ENCODE results near the gene CAPN3.

Gene CAPN3

DNA sequence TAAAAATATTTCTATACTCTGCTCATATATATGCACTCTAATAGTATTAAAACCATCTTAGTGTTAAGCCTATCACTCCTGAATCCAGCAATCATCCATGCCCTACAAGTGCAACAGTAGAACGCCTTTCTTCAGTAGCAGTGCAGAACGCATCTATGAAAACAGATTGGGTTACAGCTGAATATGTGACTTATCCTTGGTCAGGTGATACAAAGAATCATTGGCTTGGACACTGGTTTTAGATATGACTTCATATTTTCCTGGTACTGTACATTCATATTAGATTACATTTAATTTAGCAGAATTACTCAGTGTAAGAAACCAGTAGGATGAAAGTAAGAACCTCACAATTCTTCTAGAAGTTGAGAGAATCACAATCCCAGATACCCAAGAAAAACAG lies 88.3 kb downstream of the CAPN3 start:
- no peak for FAIRE-seq
- TF ChIP-seq, protein P1, sequence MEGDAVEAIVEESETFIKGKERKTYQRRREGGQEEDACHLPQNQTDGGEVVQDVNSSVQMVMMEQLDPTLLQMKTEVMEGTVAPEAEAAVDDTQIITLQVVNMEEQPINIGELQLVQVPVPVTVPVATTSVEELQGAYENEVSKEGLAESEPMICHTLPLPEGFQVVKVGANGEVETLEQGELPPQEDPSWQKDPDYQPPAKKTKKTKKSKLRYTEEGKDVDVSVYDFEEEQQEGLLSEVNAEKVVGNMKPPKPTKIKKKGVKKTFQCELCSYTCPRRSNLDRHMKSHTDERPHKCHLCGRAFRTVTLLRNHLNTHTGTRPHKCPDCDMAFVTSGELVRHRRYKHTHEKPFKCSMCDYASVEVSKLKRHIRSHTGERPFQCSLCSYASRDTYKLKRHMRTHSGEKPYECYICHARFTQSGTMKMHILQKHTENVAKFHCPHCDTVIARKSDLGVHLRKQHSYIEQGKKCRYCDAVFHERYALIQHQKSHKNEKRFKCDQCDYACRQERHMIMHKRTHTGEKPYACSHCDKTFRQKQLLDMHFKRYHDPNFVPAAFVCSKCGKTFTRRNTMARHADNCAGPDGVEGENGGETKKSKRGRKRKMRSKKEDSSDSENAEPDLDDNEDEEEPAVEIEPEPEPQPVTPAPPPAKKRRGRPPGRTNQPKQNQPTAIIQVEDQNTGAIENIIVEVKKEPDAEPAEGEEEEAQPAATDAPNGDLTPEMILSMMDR (IDR thresholded peaks at IDR 0.05; ENCODE audit: insufficient read depth, missing control alignments), result no peak
- no peak for DNase-seq (ENCODE audit: insufficient read length, low spot score)

DNA sequence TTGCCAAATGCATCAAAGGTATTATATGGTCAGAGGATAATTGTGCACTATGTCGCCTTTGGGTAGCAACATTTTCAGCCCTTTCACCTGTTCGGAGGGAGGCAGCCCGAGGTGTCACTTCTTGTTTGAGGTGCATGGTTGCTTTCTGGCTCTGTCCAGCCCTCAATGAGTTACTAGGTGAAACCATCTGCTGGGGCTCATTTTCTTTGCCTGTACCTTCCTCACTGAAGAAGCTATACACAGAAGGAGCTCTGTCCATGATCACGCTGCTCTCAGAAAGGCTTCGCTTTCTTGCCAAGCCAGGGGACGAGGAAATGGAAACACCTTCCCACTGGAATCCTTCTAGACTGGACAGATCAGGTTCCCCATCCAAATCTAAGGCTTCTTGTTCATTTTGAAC lies 89.0 kb downstream of the CAPN3 start:
- DNase-seq (ENCODE audit: insufficient read length, low spot score), result no peak
- TF ChIP-seq, protein P1 (IDR thresholded peaks at IDR 0.05; ENCODE audit: insufficient read depth, missing control alignments), result no peak
- FAIRE-seq, result no peak

DNA sequence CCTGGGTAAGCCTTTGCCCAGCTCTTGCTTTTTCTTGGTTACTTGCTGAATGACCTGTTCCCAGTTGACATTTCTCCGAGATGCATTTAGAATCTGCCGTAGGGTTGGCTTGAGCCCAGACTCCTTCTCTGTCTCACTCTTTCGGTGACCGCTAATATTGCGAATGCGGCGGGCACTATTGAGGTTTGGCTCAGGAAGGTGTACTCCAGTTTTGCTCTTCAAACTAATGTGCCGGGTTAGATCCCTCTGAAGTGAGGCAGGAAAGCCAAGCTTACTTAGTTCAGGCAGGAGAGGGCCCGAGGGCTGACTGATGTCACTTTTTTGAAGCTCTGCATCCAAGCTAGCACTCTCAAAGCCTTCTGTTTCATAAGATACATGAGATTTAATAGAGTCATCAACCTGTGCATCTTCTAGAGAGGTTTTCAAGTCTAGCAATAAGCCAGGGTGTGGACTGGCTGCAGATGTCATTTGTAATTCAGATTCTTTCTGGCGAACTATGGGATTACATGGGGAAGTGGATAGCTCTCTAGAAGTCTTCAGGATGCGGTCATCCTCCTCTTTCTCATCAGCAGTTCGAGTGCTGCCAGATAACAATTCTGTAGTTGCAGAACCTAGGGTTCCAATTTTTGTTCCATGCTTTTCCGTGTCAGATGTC lies 90.6 kb downstream of the CAPN3 start:
- DNase-seq (ENCODE audit: insufficient read length, low spot score) (no peak), FAIRE-seq (no peak)
- TF ChIP-seq, protein P1 (IDR thresholded peaks at IDR 0.05; ENCODE audit: insufficient read depth, missing control alignments), result no peak

DNA sequence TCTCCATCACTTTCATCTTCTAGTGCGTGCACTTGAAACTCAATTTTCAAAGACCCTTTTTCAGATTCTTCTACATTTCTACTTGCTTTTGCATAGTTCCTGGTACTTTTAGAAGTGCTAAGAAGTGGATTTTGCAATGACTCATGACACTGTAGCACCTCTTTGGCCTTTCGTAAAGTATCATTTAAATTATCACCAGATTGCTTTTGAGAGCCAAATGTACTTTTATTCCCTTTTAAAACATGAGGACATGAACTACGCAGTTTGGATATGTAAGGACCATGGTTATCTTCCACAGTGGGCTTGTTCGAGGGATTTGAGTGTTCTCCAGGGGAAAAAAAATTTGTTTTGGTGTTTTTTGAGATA lies 91.1 kb downstream of the CAPN3 start:
- no peak for DNase-seq (ENCODE audit: insufficient read length, low spot score)
- TF ChIP-seq, protein P1 (IDR thresholded peaks at IDR 0.05; ENCODE audit: insufficient read depth, missing control alignments), result no peak
- no peak for FAIRE-seq

DNA sequence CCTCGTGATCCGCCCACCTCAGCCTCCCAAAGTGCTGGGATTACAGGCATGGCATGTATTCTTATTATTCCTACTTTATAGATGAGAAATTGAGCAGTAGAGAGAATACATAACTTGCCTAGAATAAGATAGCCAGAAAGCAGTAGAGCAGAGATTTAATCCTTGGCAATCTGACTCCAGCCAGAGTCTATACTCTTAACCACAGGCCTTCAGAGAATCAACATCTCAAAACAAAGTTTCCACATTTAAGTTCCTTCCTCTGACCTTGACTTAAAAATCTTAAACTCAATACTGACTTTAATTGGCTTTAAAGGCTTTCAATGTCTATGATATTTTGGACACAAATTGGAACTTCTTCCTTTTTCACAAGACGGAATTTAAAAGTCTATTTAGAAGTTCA lies 94.5 kb downstream of the CAPN3 start:
- FAIRE-seq, result no peak
- TF ChIP-seq, protein P1 (IDR thresholded peaks at IDR 0.05; ENCODE audit: insufficient read depth, missing control alignments), result no peak
- DNase-seq (ENCODE audit: insufficient read length, low spot score), result no peak

DNA sequence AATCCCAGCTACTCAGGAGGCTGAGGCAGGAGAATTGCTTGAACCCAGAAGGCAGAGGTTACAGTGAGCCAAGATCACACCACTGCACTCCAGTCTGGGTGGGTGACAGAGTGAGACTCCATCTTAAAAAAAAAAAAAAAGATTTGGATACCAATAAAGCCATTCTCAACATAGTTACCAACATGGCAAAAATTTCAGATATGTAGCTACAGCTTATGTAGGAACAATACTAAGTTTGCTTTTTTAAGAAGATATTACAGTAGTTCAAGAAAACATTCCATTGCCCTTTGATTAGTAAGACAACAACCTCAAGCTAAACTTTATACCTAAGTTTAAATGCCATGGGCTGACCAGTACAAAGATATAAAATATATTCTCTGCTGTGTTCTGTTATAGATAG lies 97.2 kb downstream of the CAPN3 start:
- TF ChIP-seq, protein P1 (IDR thresholded peaks at IDR 0.05; ENCODE audit: insufficient read depth, missing control alignments), result no peak
- FAIRE-seq (no peak), DNase-seq (ENCODE audit: insufficient read length, low spot score) (no peak)

DNA sequence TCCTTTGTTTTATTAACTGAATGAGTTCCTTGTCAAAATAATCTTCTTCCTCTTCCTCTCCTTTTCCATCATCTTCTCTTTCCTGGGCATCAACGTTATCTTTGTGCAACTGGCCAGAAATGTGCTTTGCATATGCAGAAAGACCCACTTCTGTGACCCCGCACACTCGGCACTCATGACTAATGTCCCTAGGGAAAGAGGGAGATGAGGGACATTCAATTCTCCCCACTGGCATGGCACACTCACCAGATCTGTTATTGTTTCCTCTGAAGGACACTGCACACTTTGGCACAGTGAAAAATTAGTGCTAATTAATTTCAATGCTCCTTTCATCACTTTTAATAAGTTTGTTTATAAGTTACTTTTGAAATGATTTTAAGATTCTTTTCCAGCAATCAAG lies 97.7 kb downstream of the CAPN3 start:
- DNase-seq (ENCODE audit: insufficient read length, low spot score), result no peak
- TF ChIP-seq, protein P1 (IDR thresholded peaks at IDR 0.05; ENCODE audit: insufficient read depth, missing control alignments), result no peak
- no peak for FAIRE-seq

All from D721Med (cell line).